ENCODE results near the gene GRAMD1B.

DNA sequence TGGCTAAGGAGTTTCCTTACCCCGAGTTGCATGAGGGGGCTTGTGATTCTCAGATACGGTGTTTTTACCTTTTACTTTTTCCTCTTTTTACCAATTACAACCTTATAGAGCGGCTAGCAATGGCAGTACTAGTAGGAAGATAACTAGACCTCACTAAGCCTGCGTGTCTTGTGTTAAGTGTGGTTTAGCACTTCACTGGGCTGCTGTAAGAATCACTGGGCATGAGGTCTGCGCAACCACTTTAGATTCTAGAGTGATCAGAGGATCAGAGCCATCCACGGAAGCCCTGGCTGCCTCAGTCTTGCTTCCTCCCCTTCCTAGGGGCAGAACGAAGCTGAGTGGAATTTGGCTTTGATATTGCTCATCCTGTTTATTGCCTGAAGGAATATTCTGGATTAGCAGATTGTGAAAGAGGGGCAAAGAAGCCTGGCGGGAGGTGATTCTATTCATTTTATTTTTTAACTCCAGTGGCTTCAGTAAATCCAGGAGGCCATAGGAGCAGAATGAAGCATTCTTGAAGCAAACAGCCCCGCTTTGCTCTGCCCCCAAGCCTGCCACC lies 88.5 kb downstream of the GRAMD1B start:
- TF ChIP-seq, protein P1, sequence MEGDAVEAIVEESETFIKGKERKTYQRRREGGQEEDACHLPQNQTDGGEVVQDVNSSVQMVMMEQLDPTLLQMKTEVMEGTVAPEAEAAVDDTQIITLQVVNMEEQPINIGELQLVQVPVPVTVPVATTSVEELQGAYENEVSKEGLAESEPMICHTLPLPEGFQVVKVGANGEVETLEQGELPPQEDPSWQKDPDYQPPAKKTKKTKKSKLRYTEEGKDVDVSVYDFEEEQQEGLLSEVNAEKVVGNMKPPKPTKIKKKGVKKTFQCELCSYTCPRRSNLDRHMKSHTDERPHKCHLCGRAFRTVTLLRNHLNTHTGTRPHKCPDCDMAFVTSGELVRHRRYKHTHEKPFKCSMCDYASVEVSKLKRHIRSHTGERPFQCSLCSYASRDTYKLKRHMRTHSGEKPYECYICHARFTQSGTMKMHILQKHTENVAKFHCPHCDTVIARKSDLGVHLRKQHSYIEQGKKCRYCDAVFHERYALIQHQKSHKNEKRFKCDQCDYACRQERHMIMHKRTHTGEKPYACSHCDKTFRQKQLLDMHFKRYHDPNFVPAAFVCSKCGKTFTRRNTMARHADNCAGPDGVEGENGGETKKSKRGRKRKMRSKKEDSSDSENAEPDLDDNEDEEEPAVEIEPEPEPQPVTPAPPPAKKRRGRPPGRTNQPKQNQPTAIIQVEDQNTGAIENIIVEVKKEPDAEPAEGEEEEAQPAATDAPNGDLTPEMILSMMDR (IDR thresholded peaks at IDR 0.05; ENCODE audit: poor library complexity), result no peak
- TF ChIP-seq EZH2 (IDR thresholded peaks at IDR 0.05; ENCODE audit: borderline replicate concordance) (no peak), EZH2phosphoT487 (IDR thresholded peaks at IDR 0.05; ENCODE audit: low read depth, severe bottlenecking, unreplicated experiment) (no peak)
